H1 (cell line): ENCODE measurements around the gene SPIRE2. TPM values are rescaled to one million over a fixed set of nuclear protein-coding genes. Genes with fewer than 3 reads are reported as not detected.

Source experiments
- CTCF ChIA-PET: fragments of 300-600 bp; sonication (Branson Sonifier 250); formaldehyde crosslinking; loops from one replicate; lab custom pipeline; 2021; ENCODE audit not compliant: partially characterized antibody; lab: Charles Lee
- POLR2A ChIA-PET: fragments of 300-600 bp; sonication (Branson Sonifier 250); formaldehyde crosslinking; loops from one replicate; lab custom pipeline; 2021; ENCODE audit warnings: inconsistent platforms; ENCODE audit not compliant: partially characterized antibody; lab: Charles Lee
- DNase-seq, 2 experiments: peaks; one replicate each; pipeline versions ENCODE4 v3.0.0 to v3.0.0-alpha.2; 2010 to 2022; ENCODE audit warnings: low spot score in 2 of 2, low read depth in 1 of 2, mixed read lengths in 1 of 2
- FAIRE-seq: peaks from 2 replicates; lab custom pipeline; 2011; peaks lifted over from hg19 to GRCh38; lab: Jason Lieb, UNC
- H2AFZ ChIP-seq: 2 replicates; pipeline ENCODE4 v1.8.1; 2012; ENCODE audit warnings: low read length, inconsistent platforms
- H2AK5ac ChIP-seq: 2 replicates; pipeline ENCODE4 v1.6.1; 2013; ENCODE audit warnings: low read depth, low read length
- H2BK120ac ChIP-seq: replicated peaks from 2 replicates; pipeline ENCODE3; 2013; ENCODE audit warnings: low read depth, low read length, inconsistent platforms
- H2BK12ac ChIP-seq: 2 replicates; pipeline ENCODE4 v1.6.1; 2013; ENCODE audit warnings: low read depth, low read length
- H2BK15ac ChIP-seq: 2 replicates; pipeline ENCODE4 v1.6.1; 2013; ENCODE audit warnings: low read length
- H2BK20ac ChIP-seq: 2 replicates; pipeline ENCODE4 v1.6.1; 2013; ENCODE audit warnings: low read length
- H2BK5ac ChIP-seq: 2 replicates; pipeline ENCODE4 v1.6.1; 2013; ENCODE audit warnings: low read depth, low read length
- H3K14ac ChIP-seq: 2 replicates; pipeline ENCODE4 v1.6.1; 2013; ENCODE audit warnings: inconsistent platforms; ENCODE audit not compliant: insufficient read length
- H3K18ac ChIP-seq: 2 replicates; pipeline ENCODE4 v1.6.1; 2013; ENCODE audit warnings: low read length; ENCODE audit errors: extremely low read depth
- H3K23ac ChIP-seq: 2 replicates; pipeline ENCODE4 v1.6.1; 2013; ENCODE audit warnings: inconsistent platforms; ENCODE audit not compliant: insufficient read length
- H3K23me2 ChIP-seq: 2 replicates; pipeline ENCODE4 v1.6.1; 2013; ENCODE audit warnings: low read depth, low read length
- H3K27ac ChIP-seq: 2 replicates; pipeline ENCODE4 v1.6.1; 2011; ENCODE audit warnings: low read depth, low read length, inconsistent platforms
- H3K27me3 ChIP-seq, 4 experiments: replicated peaks in 1 of 4; 1 replicate in 1 of 4; 2 replicates in 3 of 4; pipeline versions ENCODE4 v1.6.1 to v1.8.1; 2011 to 2013; ENCODE audit warnings: low read length in 3 of 4, mild to moderate bottlenecking in 3 of 4, inconsistent platforms in 2 of 4, mixed read lengths in 2 of 4, moderate library complexity in 1 of 4; ENCODE audit not compliant: control insufficient read depth in 3 of 4, insufficient read depth in 3 of 4; ENCODE audit errors: extremely low read depth in 1 of 4
- H3K36me3 ChIP-seq, 4 experiments: 2 replicates each; pipeline versions ENCODE4 v1.6.1 to v1.8.1; 2011 to 2013; ENCODE audit warnings: mild to moderate bottlenecking in 4 of 4, low read length in 3 of 4, moderate library complexity in 2 of 4, control low read depth in 1 of 4, inconsistent platforms in 1 of 4; ENCODE audit not compliant: insufficient read depth in 4 of 4, control insufficient read depth in 2 of 4
- H3K4ac ChIP-seq: replicated peaks from 2 replicates; pipeline ENCODE3; 2013; ENCODE audit warnings: low read length, low read depth, mixed read lengths, inconsistent platforms; ENCODE audit not compliant: insufficient read length
- H3K4me1 ChIP-seq, 4 experiments: replicated peaks in 1 of 4; 1 replicate in 1 of 4; 2 replicates in 3 of 4; pipeline versions ENCODE4 v1.6.1 to v1.8.1; 2011 to 2013; ENCODE audit warnings: low read length in 3 of 4, inconsistent platforms in 2 of 4, mixed read lengths in 1 of 4; ENCODE audit not compliant: insufficient read depth in 4 of 4, control insufficient read depth in 3 of 4
- H3K4me2 ChIP-seq, 2 experiments: 2 replicates each; pipeline versions ENCODE4 v1.6.1 to v1.8.1; 2011 to 2013; ENCODE audit warnings: low read depth in 2 of 2, low read length in 2 of 2, control low read depth in 1 of 2, inconsistent platforms in 1 of 2, mild to moderate bottlenecking in 1 of 2; ENCODE audit not compliant: insufficient read depth in 1 of 2
- H3K4me3 ChIP-seq, 4 experiments: fragments of 200-600, 300-600 bp in 1 of 4; sonication (generic), shearing (Covaris generic), sonication (Bioruptor Twin) in 1 of 4; 2 replicates each; pipeline versions ENCODE4 v1.5.1 to v1.8.1; 2011 to 2016; ENCODE audit warnings: low read length in 4 of 4, low read depth in 3 of 4, control low read depth in 2 of 4, inconsistent platforms in 2 of 4, mild to moderate bottlenecking in 2 of 4, mixed read lengths in 1 of 4, moderate library complexity in 1 of 4; ENCODE audit not compliant: insufficient read depth in 2 of 4; ENCODE audit errors: extremely low read depth in 1 of 4
- H3K56ac ChIP-seq: replicated peaks from 2 replicates; pipeline ENCODE3; 2013; ENCODE audit warnings: low read depth, mild to moderate bottlenecking, mixed read lengths, low read length, inconsistent platforms; ENCODE audit not compliant: insufficient read length
- H3K79me1 ChIP-seq: 2 replicates; pipeline ENCODE4 v1.6.1; 2013; ENCODE audit warnings: low read depth, low read length, control low read depth
- H3K79me2 ChIP-seq, 2 experiments: 2 replicates each; pipeline versions ENCODE4 v1.6.1 to v1.8.1; 2012 to 2013; ENCODE audit warnings: low read length in 2 of 2, mild to moderate bottlenecking in 2 of 2, inconsistent platforms in 1 of 2; ENCODE audit not compliant: insufficient read depth in 2 of 2, control insufficient read depth in 1 of 2
- H3K9ac ChIP-seq, 4 experiments: replicated peaks in 1 of 4; 1 replicate in 1 of 4; 2 replicates in 3 of 4; pipeline versions ENCODE4 v1.6.1 to v1.8.1; 2011 to 2013; ENCODE audit warnings: low read depth in 3 of 4, low read length in 3 of 4, control low read depth in 2 of 4, mild to moderate bottlenecking in 2 of 4, moderate library complexity in 2 of 4, inconsistent platforms in 1 of 4; ENCODE audit errors: extremely low read depth in 1 of 4
- H3K9me3 ChIP-seq, 2 experiments: 2 replicates each; pipeline versions ENCODE4 v1.6.1 to v1.8.1; 2012 to 2013; ENCODE audit warnings: mild to moderate bottlenecking in 2 of 2, moderate library complexity in 2 of 2, control low read depth in 1 of 2, inconsistent platforms in 1 of 2, low read depth in 1 of 2, low read length in 1 of 2, mixed read lengths in 1 of 2; ENCODE audit not compliant: insufficient read depth in 2 of 2
- H4K20me1 ChIP-seq, 2 experiments: replicated peaks in 1 of 2; 2 replicates each; pipeline versions ENCODE3 to v1.8.1; 2011 to 2013; ENCODE audit warnings: inconsistent platforms in 2 of 2, low read length in 2 of 2, mild to moderate bottlenecking in 1 of 2; ENCODE audit not compliant: insufficient read depth in 2 of 2, control insufficient read depth in 1 of 2
- H4K5ac ChIP-seq: 2 replicates; pipeline ENCODE4 v1.6.1; 2013; ENCODE audit warnings: low read length, low read depth, mixed read lengths, inconsistent platforms; ENCODE audit not compliant: insufficient read length
- H4K8ac ChIP-seq: 2 replicates; pipeline ENCODE4 v1.8.0; 2013; ENCODE audit warnings: mild to moderate bottlenecking, moderate library complexity, low read length, inconsistent platforms; ENCODE audit not compliant: insufficient read depth; ENCODE audit errors: extremely low read depth
- H4K91ac ChIP-seq: replicated peaks from 2 replicates; pipeline ENCODE3; 2013; ENCODE audit warnings: low read length, mixed read lengths, inconsistent platforms; ENCODE audit not compliant: insufficient read length
- EZH2 ChIP-seq: fragments of 200-600 bp; sonication (generic); IDR thresholded peaks from 2 replicates; pipeline ENCODE4 v1.7.1; 2012; ENCODE audit warnings: low read depth, mild to moderate bottlenecking, moderate library complexity, low read length, inconsistent platforms; ENCODE audit not compliant: severe bottlenecking
- TAF7 ChIP-seq: optimal IDR thresholded peaks from 2 replicates; pipeline ENCODE3; 2011; ENCODE audit warnings: low read depth, mild to moderate bottlenecking, inconsistent platforms, low read length, moderate library complexity, borderline replicate concordance
- WGBS, 2 experiments: shearing (Covaris generic) in 1 of 2; methylation state at CpG; one replicate each; pipeline versions ENCODE4 v1.1.6 to v1.1.7; 2013 to 2015; ENCODE audit warnings: low lambda C conversion rate in 2 of 2, mixed read lengths in 2 of 2, inconsistent platforms in 1 of 2, low coverage in 1 of 2, missing lambda C conversion rate in 1 of 2; ENCODE audit not compliant: insufficient replicate concordance in 2 of 2, insufficient coverage in 1 of 2, insufficient read length in 1 of 2; ENCODE audit errors: extremely low coverage in 1 of 2, missing lambda C conversion rate in 1 of 2; 5-methylcytosine and 5-hydroxymethylcytosine counted together
- polyA plus RNA-seq, 7 experiments: library from polyadenylated mRNA; depleted of rRNA in 3 of 7; stranded (reverse) in 5 of 7; unstranded in 2 of 7; fragments of >200 nt in 5 of 7; fragments of 200-250 nt in 2 of 7; gene quantifications; 1 replicate in 5 of 7; 2 replicates in 1 of 7; 4 replicates in 1 of 7; pipeline versions ENCODE4 v1.2.1 to v1.2.3, GENCODE V29; 2011 to 2013; ENCODE audit warnings: missing spikeins in 2 of 7, mixed read lengths in 2 of 7
- total RNA-seq: library from RNA; stranded (reverse); fragmentation: NEBNext Ultra II Directional; extraction: Animal tissue kit (Norgen Biotek cat#: 25700); gene quantifications from 2 replicates; pipeline ENCODE4 v1.2.1, GENCODE V29; 2021

Gene SPIRE2
- total and polyA plus RNA-seq, 2 of the 8 experiments (the other 6 are each of a cell fraction or from before 2014, with no cell fraction given), result 7.4 to 15.4 TPM

- Histone ChIP-seq H4K20me1 (no peaks in the 10 kb centered on the region), H3K79me1 (peaks cover 6% of the 10 kb centered on the region), H3K56ac (peak within 1 kb of the TSS; percentile 95), H2BK120ac (no peak within 1 kb of the TSS), H4K8ac (peak within 1 kb of the TSS; percentile 99), H3K4me3 (peak within 1 kb of the TSS; percentile 84 to 97 (median 90)), H3K9me3 (peaks cover 0 to 3% of the 10 kb centered on the region in 2 experiments; a peak in 1 of 4 replicates), H2BK20ac (no peak within 1 kb of the TSS), H3K4me2 (peak within 1 kb of the TSS; percentile 85 to 93), H2AK5ac (no peak within 1 kb of the TSS), H3K36me3 (peaks cover 0 to 15% (median 0%) of the 10 kb centered on the region in 4 experiments; a peak in 2 of 8 replicates), H2AFZ (no peak within 1 kb of the TSS; the same call in 1 of the 2 replicates), H3K27ac (peak within 1 kb of the TSS; percentile 93), H2BK15ac (peak within 1 kb of the TSS; percentile 61; the same call in 1 of the 2 replicates), H3K23ac (no peak within 1 kb of the TSS), H3K14ac (peak within 1 kb of the TSS; percentile 94), H3K27me3 (no peaks in the 10 kb centered on the region), H2BK5ac (peak within 1 kb of the TSS; percentile 90; the same call in 1 of the 2 replicates), H4K5ac (peak within 1 kb of the TSS; percentile 90), H4K91ac (peak within 1 kb of the TSS; percentile 91), H2BK12ac (0 out of 2 replicates have a peak within 1 kb of the TSS, but pooled peaks have one; percentile 39), H3K23me2 (peaks cover 9% of the 10 kb centered on the region), H3K79me2 (peaks cover 0 to 29% of the 10 kb centered on the region in 2 experiments; a peak in 3 of 4 replicates), H3K9ac (peak within 1 kb of the TSS; percentile 81 to 94 (median 92)), H3K4me1 (peaks cover 0 to 9% (median 2%) of the 10 kb centered on the region in 4 experiments; a peak in 4 of 7 replicates), H3K18ac (peak within 1 kb of the TSS; percentile 99), H3K4ac (peak within 1 kb of the TSS; percentile 78)
- ChIA-PET POLR2A (interaction anchor here (0.6 to 3.4 kb wide), 21 partner anchors 10 to 187 kb away, joined by 3 to 15 read pairs (median 4); partner anchors contain the start of genes CDK10, FANCA, MC1R and SPIRE2), CTCF (interaction anchor here (0.6 to 1.4 kb wide), 4 partner anchors 9 to 1173 kb away, joined by 3 to 5 read pairs (median 4); no protein-coding TSS in a partner anchor)
- FAIRE-seq (no peak), DNase-seq (peak; percentile 70 to 89)
- WGBS, 2 experiments, result 2% methylated on average over 44 of the region's 104 CpGs; no CpG with 5 or more reads in 1 of the 2 experiments
- no peak for TF ChIP-seq EZH2
- peak; percentile 81 for TF ChIP-seq TAF7
Measured at GRCh38 chr16:89873109-89873971, 45.1 kb downstream of the SPIRE2 start, which contains the start of gene TCF25. Gene TCF25 (plus strand): TSS chr16:89873592. CDS start chr16:89873668, 76 bp downstream.
